ENCODE results near the gene FBXL7.

DNA sequence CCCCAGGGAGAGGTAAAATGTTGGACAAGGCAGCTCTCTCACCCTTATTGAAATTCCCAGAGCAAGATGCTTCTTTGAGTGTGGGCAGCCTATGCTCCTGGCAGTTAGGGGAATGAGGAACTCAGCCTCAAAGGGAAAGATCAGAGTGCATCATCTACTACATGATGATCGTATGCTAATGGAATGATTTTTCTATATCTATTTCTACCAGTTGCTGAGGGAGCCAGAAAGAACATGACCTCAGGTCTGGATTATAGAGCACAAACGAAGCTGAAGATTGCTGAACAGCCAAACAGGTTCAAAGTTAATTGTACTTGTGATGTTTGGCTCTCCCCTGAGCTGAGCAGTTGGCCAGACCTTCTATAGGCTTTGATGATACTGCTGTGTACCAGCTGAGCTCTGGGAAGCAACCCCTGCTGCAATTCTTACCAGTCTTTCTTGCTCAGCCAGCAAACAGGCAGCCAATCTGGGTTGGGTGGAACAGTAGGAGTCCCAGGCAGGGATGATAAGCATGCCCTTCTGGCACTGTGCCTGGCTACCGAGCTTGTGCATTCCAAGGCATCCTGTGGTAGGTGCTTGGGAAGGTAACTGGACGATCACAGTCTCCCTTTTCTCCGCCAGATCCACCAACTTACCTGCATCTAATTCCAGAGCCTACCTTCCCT is 10.3 kb upstream of the FBXL7 start:
- TF ChIP-seq, protein P1, sequence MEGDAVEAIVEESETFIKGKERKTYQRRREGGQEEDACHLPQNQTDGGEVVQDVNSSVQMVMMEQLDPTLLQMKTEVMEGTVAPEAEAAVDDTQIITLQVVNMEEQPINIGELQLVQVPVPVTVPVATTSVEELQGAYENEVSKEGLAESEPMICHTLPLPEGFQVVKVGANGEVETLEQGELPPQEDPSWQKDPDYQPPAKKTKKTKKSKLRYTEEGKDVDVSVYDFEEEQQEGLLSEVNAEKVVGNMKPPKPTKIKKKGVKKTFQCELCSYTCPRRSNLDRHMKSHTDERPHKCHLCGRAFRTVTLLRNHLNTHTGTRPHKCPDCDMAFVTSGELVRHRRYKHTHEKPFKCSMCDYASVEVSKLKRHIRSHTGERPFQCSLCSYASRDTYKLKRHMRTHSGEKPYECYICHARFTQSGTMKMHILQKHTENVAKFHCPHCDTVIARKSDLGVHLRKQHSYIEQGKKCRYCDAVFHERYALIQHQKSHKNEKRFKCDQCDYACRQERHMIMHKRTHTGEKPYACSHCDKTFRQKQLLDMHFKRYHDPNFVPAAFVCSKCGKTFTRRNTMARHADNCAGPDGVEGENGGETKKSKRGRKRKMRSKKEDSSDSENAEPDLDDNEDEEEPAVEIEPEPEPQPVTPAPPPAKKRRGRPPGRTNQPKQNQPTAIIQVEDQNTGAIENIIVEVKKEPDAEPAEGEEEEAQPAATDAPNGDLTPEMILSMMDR (IDR thresholded peaks at IDR 0.05; ENCODE audit: borderline replicate concordance, extremely low read depth, low read length, poor library complexity, severe bottlenecking) = no peak
- TF ChIP-seq EZH2 (IDR thresholded peaks at IDR 0.05; ENCODE audit: borderline replicate concordance, low read depth, low read length, severe bottlenecking) = no peak

Measured in DND-41 (cell line).